Measurements from ENCODE around the gene MMS22L. TPM values are rescaled to one million over a fixed set of nuclear protein-coding genes. Genes with fewer than 3 reads are reported as not detected.

The MMS22L gene
- total RNA-seq, 1 experiment from 2014 or later: 19.3 TPM

DNA sequence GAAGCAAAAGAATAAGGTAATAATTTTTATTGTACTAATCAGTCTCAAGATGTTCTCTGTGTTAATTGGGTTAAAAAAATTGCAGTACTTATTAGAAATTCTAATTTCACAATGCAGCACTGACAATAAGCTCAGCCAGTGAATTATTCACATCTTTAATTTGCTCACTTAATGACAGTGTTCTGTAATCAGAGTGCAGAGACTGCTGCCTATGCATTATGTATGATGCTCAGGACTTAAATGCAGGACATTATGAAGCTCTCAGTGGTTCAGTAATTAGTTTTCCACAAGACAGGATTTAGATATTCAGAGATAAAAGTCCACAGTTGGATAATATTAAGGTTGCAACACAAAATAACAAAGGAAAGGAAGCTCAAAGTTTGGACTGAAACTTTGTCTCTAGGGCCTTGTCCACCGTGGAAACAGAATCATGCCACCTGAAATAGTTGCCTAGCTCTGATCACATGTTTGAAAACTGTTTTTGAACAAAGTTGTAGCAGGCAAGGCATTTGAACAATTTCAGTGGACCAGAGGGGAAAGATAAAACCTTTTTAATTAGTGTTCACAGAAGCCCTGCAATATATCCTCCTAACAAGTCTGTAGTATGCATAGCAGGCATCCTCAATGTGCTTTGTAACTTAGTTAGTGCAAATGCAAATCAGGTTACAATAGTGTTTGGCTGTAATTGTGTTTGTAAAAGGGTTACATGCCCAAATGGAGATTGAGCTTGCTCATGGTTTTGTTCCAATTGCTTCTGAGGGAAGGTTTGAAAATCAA lies 23.7 kb upstream of the MMS22L start:
- no peak for ATAC-seq
- H4K20me1 ChIP-seq (ENCODE audit: low read length): no peaks in the 10 kb centered on the region
- H3K9ac ChIP-seq (ENCODE audit: low read length): no peak overlapping the region
- no peak for DNase-seq
- intact Hi-C loops (cut with micrococcal nuclease): no loop called here
- no peaks in the 10 kb centered on the region for H3K9me2 ChIP-seq (replicated peaks; ENCODE audit: low read length)
- no peaks in the 10 kb centered on the region for H3K36me3 ChIP-seq (ENCODE audit: low read depth, low read length)
- H3F3A ChIP-seq (ENCODE audit: low read length, unreplicated experiment): no peaks in the 10 kb centered on the region
- H3K4me3 ChIP-seq (ENCODE audit: low read length): no peak overlapping the region
- no peak overlapping the region for H3K27ac ChIP-seq (ENCODE audit: low read length)
- H2AFZ ChIP-seq (ENCODE audit: low read length): no peak overlapping the region
- no peak overlapping the region for H3K4me2 ChIP-seq (ENCODE audit: low read length)
- no peaks in the 10 kb centered on the region for H3K27me3 ChIP-seq (ENCODE audit: low read length)
- CTCF ChIA-PET: no interaction called here
- H3K4me1 ChIP-seq (ENCODE audit: insufficient read depth, low read length): no peaks in the 10 kb centered on the region
- H3K79me2 ChIP-seq (ENCODE audit: low read length): no peaks in the 10 kb centered on the region
- no peaks in the 10 kb centered on the region for H3K9me3 ChIP-seq (ENCODE audit: low read length)
- TF ChIP-seq EZH2 (IDR thresholded peaks at IDR 0.05; ENCODE audit: low read length, unreplicated experiment) (no peak), EZH2phosphoT487 (IDR thresholded peaks at IDR 0.05; ENCODE audit: borderline replicate concordance, low read length) (no peak)
- TF ChIP-seq, protein P1, sequence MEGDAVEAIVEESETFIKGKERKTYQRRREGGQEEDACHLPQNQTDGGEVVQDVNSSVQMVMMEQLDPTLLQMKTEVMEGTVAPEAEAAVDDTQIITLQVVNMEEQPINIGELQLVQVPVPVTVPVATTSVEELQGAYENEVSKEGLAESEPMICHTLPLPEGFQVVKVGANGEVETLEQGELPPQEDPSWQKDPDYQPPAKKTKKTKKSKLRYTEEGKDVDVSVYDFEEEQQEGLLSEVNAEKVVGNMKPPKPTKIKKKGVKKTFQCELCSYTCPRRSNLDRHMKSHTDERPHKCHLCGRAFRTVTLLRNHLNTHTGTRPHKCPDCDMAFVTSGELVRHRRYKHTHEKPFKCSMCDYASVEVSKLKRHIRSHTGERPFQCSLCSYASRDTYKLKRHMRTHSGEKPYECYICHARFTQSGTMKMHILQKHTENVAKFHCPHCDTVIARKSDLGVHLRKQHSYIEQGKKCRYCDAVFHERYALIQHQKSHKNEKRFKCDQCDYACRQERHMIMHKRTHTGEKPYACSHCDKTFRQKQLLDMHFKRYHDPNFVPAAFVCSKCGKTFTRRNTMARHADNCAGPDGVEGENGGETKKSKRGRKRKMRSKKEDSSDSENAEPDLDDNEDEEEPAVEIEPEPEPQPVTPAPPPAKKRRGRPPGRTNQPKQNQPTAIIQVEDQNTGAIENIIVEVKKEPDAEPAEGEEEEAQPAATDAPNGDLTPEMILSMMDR (conservative IDR thresholded peaks at IDR 0.05; ENCODE audit: low read depth, low read length): no peak
- POLR2A ChIA-PET (ENCODE audit: unreplicated experiment): no interaction called here
- BruUV-seq (replicated peaks): no TSS peak

DNA sequence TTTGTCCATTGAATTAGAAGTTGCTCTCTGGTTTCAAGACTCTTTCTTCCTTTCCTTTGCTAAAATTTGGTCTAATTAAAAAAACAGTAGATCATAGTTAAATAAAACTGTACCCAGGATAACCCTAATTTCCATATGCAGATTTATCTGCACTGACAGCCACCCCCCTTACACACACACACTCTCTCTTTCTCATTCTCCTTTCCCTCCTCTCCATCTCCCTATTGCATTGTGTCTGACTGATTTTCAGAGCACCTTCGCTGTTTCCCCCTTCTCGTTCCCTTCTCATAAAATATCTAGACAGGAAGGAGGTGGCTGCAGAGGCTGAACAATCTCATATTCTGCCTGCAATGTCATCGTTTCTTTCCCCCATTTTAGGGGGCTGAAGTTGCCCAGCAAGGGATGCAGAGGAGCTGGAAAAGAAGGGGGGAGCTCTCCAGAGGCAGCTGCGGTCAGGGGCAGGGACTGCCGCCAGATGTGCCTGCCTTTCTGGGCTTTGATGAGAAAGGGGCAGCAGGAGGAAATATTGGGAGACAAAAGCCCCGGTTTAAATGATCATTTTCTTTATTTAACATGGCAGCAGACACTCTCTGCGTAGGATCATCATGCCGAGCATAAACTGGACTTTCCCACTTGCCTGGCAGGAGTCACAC lies 22.5 kb upstream of the MMS22L start:
- Histone ChIP-seq H3K4me1 (ENCODE audit: insufficient read depth, low read length) (no peaks in the 10 kb centered on the region), H3K27ac (ENCODE audit: low read length) (no peak overlapping the region), H3F3A (ENCODE audit: low read length, unreplicated experiment) (no peaks in the 10 kb centered on the region), H3K36me3 (ENCODE audit: low read depth, low read length) (no peaks in the 10 kb centered on the region), H3K9me3 (ENCODE audit: low read length) (no peaks in the 10 kb centered on the region), H3K4me2 (ENCODE audit: low read length) (no peak overlapping the region), H3K9ac (ENCODE audit: low read length) (no peak overlapping the region), H4K20me1 (ENCODE audit: low read length) (no peaks in the 10 kb centered on the region), H3K9me2 (replicated peaks; ENCODE audit: low read length) (no peaks in the 10 kb centered on the region), H3K4me3 (ENCODE audit: low read length) (no peak overlapping the region), H3K27me3 (ENCODE audit: low read length) (no peaks in the 10 kb centered on the region), H3K79me2 (ENCODE audit: low read length) (no peaks in the 10 kb centered on the region), H2AFZ (ENCODE audit: low read length) (no peak overlapping the region)
- ATAC-seq (no peak), DNase-seq (no peak)
- TF ChIP-seq EZH2phosphoT487 (IDR thresholded peaks at IDR 0.05; ENCODE audit: borderline replicate concordance, low read length) (no peak), EZH2 (IDR thresholded peaks at IDR 0.05; ENCODE audit: low read length, unreplicated experiment) (no peak)
- TF ChIP-seq, protein P1 (conservative IDR thresholded peaks at IDR 0.05; ENCODE audit: low read depth, low read length): no peak
- intact Hi-C loops (cut with micrococcal nuclease): no loop called here
- no TSS peak for BruUV-seq (replicated peaks)
- ChIA-PET CTCF (no interaction called here), POLR2A (ENCODE audit: unreplicated experiment) (no interaction called here)

DNA sequence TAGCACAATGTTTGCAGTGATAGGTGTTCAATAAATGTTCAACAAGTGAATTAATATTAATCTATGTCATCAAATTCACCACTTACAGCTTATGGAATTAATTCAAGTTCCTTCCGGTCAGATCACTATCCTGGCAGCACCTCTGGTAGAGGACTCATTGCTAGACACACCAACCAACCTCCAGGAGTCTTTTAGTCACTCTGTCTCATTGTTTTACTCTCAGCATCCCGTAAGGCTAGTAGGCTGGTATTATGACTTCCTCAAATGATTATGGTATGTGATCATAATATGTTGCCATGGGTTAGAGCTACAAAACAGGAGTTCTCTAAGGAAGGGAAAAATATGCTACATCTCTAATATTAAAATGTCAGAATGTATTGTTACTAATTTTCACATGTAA lies 21.7 kb upstream of the MMS22L start:
- no peaks in the 10 kb centered on the region for H3K27me3 ChIP-seq (ENCODE audit: low read length)
- DNase-seq: no peak
- no peak overlapping the region for H2AFZ ChIP-seq (ENCODE audit: low read length)
- TF ChIP-seq EZH2 (IDR thresholded peaks at IDR 0.05; ENCODE audit: low read length, unreplicated experiment) (no peak), EZH2phosphoT487 (IDR thresholded peaks at IDR 0.05; ENCODE audit: borderline replicate concordance, low read length) (no peak)
- TF ChIP-seq, protein P1 (conservative IDR thresholded peaks at IDR 0.05; ENCODE audit: low read depth, low read length): no peak
- no peaks in the 10 kb centered on the region for H3K36me3 ChIP-seq (ENCODE audit: low read depth, low read length)
- BruUV-seq (replicated peaks): no TSS peak
- no peaks in the 10 kb centered on the region for H3K9me2 ChIP-seq (replicated peaks; ENCODE audit: low read length)
- H3K4me2 ChIP-seq (ENCODE audit: low read length): no peak overlapping the region
- H4K20me1 ChIP-seq (ENCODE audit: low read length): no peaks in the 10 kb centered on the region
- POLR2A ChIA-PET (ENCODE audit: unreplicated experiment): no interaction called here
- no peaks in the 10 kb centered on the region for H3F3A ChIP-seq (ENCODE audit: low read length, unreplicated experiment)
- intact Hi-C loops (cut with micrococcal nuclease): no loop called here
- H3K79me2 ChIP-seq (ENCODE audit: low read length): no peaks in the 10 kb centered on the region
- no peak for ATAC-seq
- no peak overlapping the region for H3K9ac ChIP-seq (ENCODE audit: low read length)
- CTCF ChIA-PET: no interaction called here
- H3K9me3 ChIP-seq (ENCODE audit: low read length): no peaks in the 10 kb centered on the region
- H3K4me3 ChIP-seq (ENCODE audit: low read length): no peak overlapping the region
- no peak overlapping the region for H3K27ac ChIP-seq (ENCODE audit: low read length)
- H3K4me1 ChIP-seq (ENCODE audit: insufficient read depth, low read length): no peaks in the 10 kb centered on the region
